ENCODE results near the gene PDHX. TPM values are rescaled to one million over a fixed set of nuclear protein-coding genes. Genes with fewer than 3 reads are reported as not detected.
"Not testable (repeated sequence)": the region's sequence is repeated elsewhere in the genome, so short reads cannot be mapped to it uniquely, and the experiment has no call there.

PDHX gene
- total and polyA plus RNA-seq, 2 of the 4 experiments (the other 2 are of a cell fraction): 19.8 to 26.7 TPM

- Histone ChIP-seq H3K23ac (ENCODE audit: low read depth, low read length) (no peak overlapping the region), H4K20me1 (ENCODE audit: insufficient read depth, low read length) (peaks cover 4% of the 10 kb centered on the region; the same call in 1 of the 2 replicates), H4K5ac (ENCODE audit: low read depth, low read length) (no peak overlapping the region), H3K56ac (ENCODE audit: extremely low read depth, insufficient read depth, low read length) (no peak overlapping the region), H2BK5ac (ENCODE audit: low read depth, low read length, poor library complexity, severe bottlenecking) (no peak overlapping the region), H3K14ac (replicated peaks; ENCODE audit: low read depth, low read length) (no peak overlapping the region), H2BK15ac (ENCODE audit: low read depth, low read length) (no peak overlapping the region), H3K18ac (ENCODE audit: low read depth, low read length) (no peak overlapping the region), H3K4me3 (ENCODE audit: insufficient read depth, low read depth, low read length) (no peak overlapping the region), H2BK120ac (ENCODE audit: low read depth, low read length) (no peak overlapping the region), H3K79me1 (ENCODE audit: low read depth in 1 of 2, low read length in 2 of 2) (peaks cover 45 to 72% of the 10 kb centered on the region in 2 experiments), H2AK9ac (replicated peaks; ENCODE audit: low read depth, low read length, poor library complexity) (no peak overlapping the region), H3K9me3 (ENCODE audit: control insufficient read depth, insufficient read depth, low read length) (no peaks in the 10 kb centered on the region), H3K27me3 (ENCODE audit: control insufficient read depth, insufficient read depth, low read length) (no peaks in the 10 kb centered on the region), H3K4me1 (ENCODE audit: control insufficient read depth, insufficient read depth, low read length) (peaks cover 3% of the 10 kb centered on the region; the same call in 1 of the 2 replicates), H3K27ac (ENCODE audit: insufficient read depth, low read length) (no peak overlapping the region), H2AK5ac (ENCODE audit: low read depth, low read length) (no peak overlapping the region), H2BK20ac (ENCODE audit: low read depth, low read length) (no peak overlapping the region), H3K9ac (ENCODE audit: low read depth, low read length) (no peak overlapping the region), H3K36me3 (ENCODE audit: control insufficient read depth, insufficient read depth, low read length) (peaks cover 2% of the 10 kb centered on the region; the same call in 1 of the 2 replicates), H3K9me1 (ENCODE audit: insufficient read depth, low read length) (peaks cover 4% of the 10 kb centered on the region; the same call in 1 of the 2 replicates), H2AFZ (replicated peaks; ENCODE audit: low read length, poor library complexity) (no peak overlapping the region), H3K4me2 (ENCODE audit: low read depth, low read length) (no peak overlapping the region), H4K8ac (ENCODE audit: low read depth in 2 of 2, low read length in 2 of 2) (no peak overlapping the region), H4K91ac (ENCODE audit: insufficient read depth, low read depth, low read length) (no peak overlapping the region), H3K4ac (ENCODE audit: low read depth, low read length) (no peak overlapping the region)
- dilution Hi-C loops (cut with HindIII; ENCODE audit: low sequenced_read_pairs, unreplicated experiment): no loop called here
- ATAC-seq (ENCODE audit: low read depth) (no peak), DNase-seq (no peak)
- POLR2A ChIA-PET (ENCODE audit: unreplicated experiment): no interaction called here
- no peak for TF ChIP-seq MAFK (IDR thresholded peaks at IDR 0.05; ENCODE audit: low read depth, low read length)
- TF ChIP-seq, protein P1, sequence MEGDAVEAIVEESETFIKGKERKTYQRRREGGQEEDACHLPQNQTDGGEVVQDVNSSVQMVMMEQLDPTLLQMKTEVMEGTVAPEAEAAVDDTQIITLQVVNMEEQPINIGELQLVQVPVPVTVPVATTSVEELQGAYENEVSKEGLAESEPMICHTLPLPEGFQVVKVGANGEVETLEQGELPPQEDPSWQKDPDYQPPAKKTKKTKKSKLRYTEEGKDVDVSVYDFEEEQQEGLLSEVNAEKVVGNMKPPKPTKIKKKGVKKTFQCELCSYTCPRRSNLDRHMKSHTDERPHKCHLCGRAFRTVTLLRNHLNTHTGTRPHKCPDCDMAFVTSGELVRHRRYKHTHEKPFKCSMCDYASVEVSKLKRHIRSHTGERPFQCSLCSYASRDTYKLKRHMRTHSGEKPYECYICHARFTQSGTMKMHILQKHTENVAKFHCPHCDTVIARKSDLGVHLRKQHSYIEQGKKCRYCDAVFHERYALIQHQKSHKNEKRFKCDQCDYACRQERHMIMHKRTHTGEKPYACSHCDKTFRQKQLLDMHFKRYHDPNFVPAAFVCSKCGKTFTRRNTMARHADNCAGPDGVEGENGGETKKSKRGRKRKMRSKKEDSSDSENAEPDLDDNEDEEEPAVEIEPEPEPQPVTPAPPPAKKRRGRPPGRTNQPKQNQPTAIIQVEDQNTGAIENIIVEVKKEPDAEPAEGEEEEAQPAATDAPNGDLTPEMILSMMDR (conservative IDR thresholded peaks at IDR 0.05; ENCODE audit: low read depth, low read length): no peak
- no TSS peak for BruUV-seq (replicated peaks)
- in situ Hi-C loops (cut with MboI; ENCODE audit: low sequenced_read_pairs): no loop called here
- intact Hi-C loops (cut with micrococcal nuclease): no loop called here
- CTCF ChIA-PET: interaction anchor here (0.6 kb wide), 1 partner anchor 253 kb away, joined by 3 read pairs; no protein-coding TSS in a partner anchor
- WGBS, 2 experiments (ENCODE audit: extremely low coverage in 2 of 2, insufficient read length in 1 of 2): 100% methylated on average over 1 of the region's 2 CpGs; no CpG with 5 or more reads in 1 of the 2 experiments
These were observed 4.7 kb upstream of the PDHX start for GRCh38 chr11:34911676-34912075.

DNA sequence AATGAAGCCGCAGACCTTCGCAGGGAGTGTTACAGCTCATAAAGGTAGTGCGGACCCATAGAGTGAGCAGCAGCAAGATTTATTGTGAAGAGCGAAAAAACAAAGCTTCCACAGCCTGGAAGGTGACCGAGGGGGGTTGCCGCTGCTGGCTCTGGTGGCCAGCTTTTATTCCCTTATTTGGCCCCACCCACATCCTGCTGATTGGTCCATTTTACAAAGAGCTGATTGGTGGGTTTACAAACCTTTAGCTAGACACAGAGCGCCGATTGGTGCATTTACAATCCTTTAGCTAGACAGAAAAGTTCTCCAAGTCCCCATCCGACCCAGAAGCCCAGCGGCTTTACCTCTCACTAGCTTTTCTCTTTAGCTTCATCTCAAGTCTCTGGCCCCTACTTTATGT lies 2.9 kb upstream of the PDHX start:
- H2AK9ac ChIP-seq (replicated peaks; ENCODE audit: low read depth, low read length, poor library complexity); H3K14ac ChIP-seq (replicated peaks; ENCODE audit: low read depth, low read length); H3K9ac ChIP-seq (ENCODE audit: low read depth, low read length); BruUV-seq (replicated peaks); H3K4me2 ChIP-seq (ENCODE audit: low read depth, low read length); H3K56ac ChIP-seq (ENCODE audit: extremely low read depth, insufficient read depth, low read length); H3K27me3 ChIP-seq (ENCODE audit: control insufficient read depth, insufficient read depth, low read length); H2BK15ac ChIP-seq (ENCODE audit: low read depth, low read length); H3K4me1 ChIP-seq (ENCODE audit: control insufficient read depth, insufficient read depth, low read length); H2AFZ ChIP-seq (replicated peaks; ENCODE audit: low read length, poor library complexity); intact Hi-C loops (cut with micrococcal nuclease); H3K4ac ChIP-seq (ENCODE audit: low read depth, low read length); ATAC-seq (ENCODE audit: low read depth); H3K9me3 ChIP-seq (ENCODE audit: control insufficient read depth, insufficient read depth, low read length); H4K20me1 ChIP-seq (ENCODE audit: insufficient read depth, low read length); H3K36me3 ChIP-seq (ENCODE audit: control insufficient read depth, insufficient read depth, low read length); in situ Hi-C loops (cut with MboI; ENCODE audit: low sequenced_read_pairs); H4K5ac ChIP-seq (ENCODE audit: low read depth, low read length); H3K27ac ChIP-seq (ENCODE audit: insufficient read depth, low read length); H2BK120ac ChIP-seq (ENCODE audit: low read depth, low read length); H2BK5ac ChIP-seq (ENCODE audit: low read depth, low read length, poor library complexity, severe bottlenecking); dilution Hi-C loops (cut with HindIII; ENCODE audit: low sequenced_read_pairs, unreplicated experiment); H2AK5ac ChIP-seq (ENCODE audit: low read depth, low read length); H4K8ac ChIP-seq (ENCODE audit: low read depth in 2 of 2, low read length in 2 of 2); H2BK20ac ChIP-seq (ENCODE audit: low read depth, low read length); DNase-seq; CTCF ChIA-PET; H4K91ac ChIP-seq (ENCODE audit: insufficient read depth, low read depth, low read length); H3K18ac ChIP-seq (ENCODE audit: low read depth, low read length); H3K23ac ChIP-seq (ENCODE audit: low read depth, low read length); H3K9me1 ChIP-seq (ENCODE audit: insufficient read depth, low read length); H3K4me3 ChIP-seq (ENCODE audit: insufficient read depth, low read depth, low read length): not testable (repeated sequence)
- POLR2A ChIA-PET (ENCODE audit: unreplicated experiment): interaction anchor here (0.7 kb wide), 1 partner anchor 59 kb away, joined by 3 read pairs; no protein-coding TSS in a partner anchor
- H3K79me1 ChIP-seq (ENCODE audit: low read depth in 1 of 2, low read length in 2 of 2): peaks cover 35 to 82% of the 10 kb centered on the region in 2 experiments
- 100% methylated on average over 4 of the region's 10 CpGs; no CpG with 5 or more reads in 1 of the 2 experiments for WGBS, 2 experiments (ENCODE audit: extremely low coverage in 2 of 2, insufficient read length in 1 of 2)
